Cardiac fibroblast (primary cell): Measurements from ENCODE around the gene UGT2B11.
"Not testable (repeated sequence)": the region's sequence is repeated elsewhere in the genome, so short reads cannot be mapped to it uniquely, and the experiment has no call there.

Experiments
- DNase-seq, 2 donors: peaks; one replicate each; pipeline versions ENCODE4 v3.0.0 to v3.0.0-alpha.2; 2010; ENCODE audit warnings: low read depth in 2 of 2
- H3K4me3 ChIP-seq, 2 donors: replicated peaks in 1 of 2; 1 replicate in 1 of 2; 2 replicates in 1 of 2; pipeline ENCODE4 v1.5.1; 2011; ENCODE audit warnings: low read depth in 2 of 2, low read length in 2 of 2, mild to moderate bottlenecking in 2 of 2, moderate library complexity in 1 of 2
- TF ChIP-seq, protein P1 (sequence below): IDR thresholded peaks from one replicate; pipeline ENCODE4 v1.5.1; 2011; ENCODE audit warnings: low read depth, mild to moderate bottlenecking, low read length, inconsistent platforms

Gene UGT2B11

GRCh38 chr4:69170233-69171134 lies 44.1 kb downstream of the UGT2B11 start:
- TF ChIP-seq, protein P1, sequence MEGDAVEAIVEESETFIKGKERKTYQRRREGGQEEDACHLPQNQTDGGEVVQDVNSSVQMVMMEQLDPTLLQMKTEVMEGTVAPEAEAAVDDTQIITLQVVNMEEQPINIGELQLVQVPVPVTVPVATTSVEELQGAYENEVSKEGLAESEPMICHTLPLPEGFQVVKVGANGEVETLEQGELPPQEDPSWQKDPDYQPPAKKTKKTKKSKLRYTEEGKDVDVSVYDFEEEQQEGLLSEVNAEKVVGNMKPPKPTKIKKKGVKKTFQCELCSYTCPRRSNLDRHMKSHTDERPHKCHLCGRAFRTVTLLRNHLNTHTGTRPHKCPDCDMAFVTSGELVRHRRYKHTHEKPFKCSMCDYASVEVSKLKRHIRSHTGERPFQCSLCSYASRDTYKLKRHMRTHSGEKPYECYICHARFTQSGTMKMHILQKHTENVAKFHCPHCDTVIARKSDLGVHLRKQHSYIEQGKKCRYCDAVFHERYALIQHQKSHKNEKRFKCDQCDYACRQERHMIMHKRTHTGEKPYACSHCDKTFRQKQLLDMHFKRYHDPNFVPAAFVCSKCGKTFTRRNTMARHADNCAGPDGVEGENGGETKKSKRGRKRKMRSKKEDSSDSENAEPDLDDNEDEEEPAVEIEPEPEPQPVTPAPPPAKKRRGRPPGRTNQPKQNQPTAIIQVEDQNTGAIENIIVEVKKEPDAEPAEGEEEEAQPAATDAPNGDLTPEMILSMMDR, result peak; percentile 39
- DNase-seq, result peak; percentile 52 to 67

DNA sequence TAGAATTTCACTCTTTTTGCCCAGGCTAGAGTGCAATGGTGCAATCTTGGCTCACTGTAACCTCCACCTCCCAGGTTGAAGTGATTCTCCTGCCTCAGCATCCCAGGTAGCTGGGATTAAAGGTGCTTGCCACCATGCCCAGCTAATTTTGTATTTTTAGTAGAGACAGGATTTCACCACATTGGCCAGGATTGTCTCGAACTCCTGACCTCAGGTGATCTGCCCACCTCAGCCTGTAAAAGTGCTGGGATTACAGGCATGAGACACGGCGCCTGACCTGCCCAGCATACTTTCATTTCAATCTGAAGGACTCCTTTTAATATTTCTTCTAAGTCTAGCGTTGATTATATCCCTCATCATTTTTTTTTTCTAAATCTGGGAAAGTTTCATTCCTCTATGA lies 45.4 kb downstream of the UGT2B11 start:
- H3K4me3 ChIP-seq, DNase-seq: not testable (repeated sequence)

More at GRCh38 chr4:69170233-69171134, 44.1 kb downstream of the UGT2B11 start:
- H3K4me3 ChIP-seq, result not testable (repeated sequence)

DNA sequence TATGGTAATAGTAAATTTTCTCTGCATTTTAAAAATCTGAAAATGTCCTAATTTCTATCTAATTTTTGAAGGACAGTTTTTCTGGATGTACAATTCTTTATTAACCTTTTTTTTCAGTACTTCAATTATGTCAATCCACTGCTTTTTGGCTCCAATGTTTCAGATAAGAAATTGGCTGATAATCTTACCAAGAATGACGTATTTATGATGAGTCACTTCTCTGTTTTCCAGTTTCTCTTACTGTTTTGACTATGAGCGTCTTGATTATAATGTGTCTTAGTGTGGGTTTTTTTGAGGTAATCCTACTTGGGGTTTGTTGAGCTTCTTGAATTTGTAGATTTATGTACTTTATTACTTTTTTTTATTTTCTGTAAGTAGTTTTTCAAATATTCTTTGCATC lies 47.2 kb downstream of the UGT2B11 start:
- H3K4me3 ChIP-seq, result no peak overlapping the region
- TF ChIP-seq, protein P1, result no peak
- DNase-seq, result peak; percentile 10 to 33

DNA sequence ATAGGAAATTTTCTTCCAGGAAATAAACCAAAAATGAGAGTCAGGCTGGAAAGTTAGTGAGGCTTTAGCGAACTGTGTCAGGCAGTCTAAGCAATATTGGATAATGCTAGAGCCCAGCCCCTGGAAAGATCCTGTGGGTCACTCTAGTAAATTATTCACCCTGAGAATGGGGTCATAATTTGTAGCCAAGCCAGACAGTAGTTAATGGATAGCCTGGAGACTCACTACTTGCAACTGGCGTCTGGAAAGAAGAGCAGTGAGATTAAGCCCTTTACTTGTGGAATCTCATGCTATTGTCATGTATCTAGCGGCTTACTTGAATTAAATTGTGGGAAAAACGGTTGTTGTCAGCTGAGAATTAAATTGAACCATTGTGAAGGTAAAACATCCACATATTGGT lies 48.2 kb downstream of the UGT2B11 start:
- H3K4me3 ChIP-seq, DNase-seq: not testable (repeated sequence)

DNA sequence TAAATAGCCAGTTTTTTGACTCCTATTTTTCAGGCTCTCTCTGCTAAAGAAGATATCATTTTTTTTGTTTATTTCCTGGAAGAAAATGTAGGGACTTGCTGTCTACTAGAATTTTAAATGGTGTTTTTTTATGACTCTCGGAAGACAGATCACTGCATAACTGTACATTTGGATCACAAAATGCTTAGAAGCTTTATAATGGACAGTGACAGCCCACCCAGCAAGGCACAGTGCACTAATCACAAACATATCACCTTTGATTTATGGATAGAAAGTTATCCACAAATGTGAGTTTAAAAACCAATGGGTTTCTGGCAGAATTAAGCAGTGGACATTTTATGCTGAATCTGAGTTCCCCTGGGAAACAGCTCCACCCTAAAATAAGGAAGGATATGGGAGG lies 48.8 kb downstream of the UGT2B11 start:
- DNase-seq, result not testable (repeated sequence)

DNA sequence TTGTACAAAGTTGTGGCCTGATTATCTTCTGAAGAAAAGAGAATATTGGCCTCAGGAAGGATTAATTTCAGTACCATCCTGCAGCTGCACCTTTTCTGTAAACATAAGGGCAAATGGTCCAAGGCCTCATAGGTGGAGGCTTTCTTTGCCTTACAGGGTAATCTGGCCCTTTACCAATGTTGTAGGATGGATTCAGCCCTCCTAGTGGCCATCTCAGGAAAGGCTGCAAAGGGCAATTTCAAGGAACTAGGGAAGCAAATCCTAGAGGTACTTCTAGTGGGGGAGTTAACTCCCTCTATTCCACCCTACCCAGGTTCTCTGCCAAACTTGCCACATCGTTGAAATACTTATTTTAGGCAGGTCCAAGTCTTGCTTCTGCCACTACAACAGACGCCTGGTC lies 57.6 kb downstream of the UGT2B11 start:
- peak; percentile 11 to 22 for DNase-seq
- TF ChIP-seq, protein P1, result peak; percentile 56
- no peak overlapping the region for H3K4me3 ChIP-seq

More for the DNA sequence above, 48.8 kb downstream of the UGT2B11 start:
- not testable (repeated sequence) for H3K4me3 ChIP-seq

DNA sequence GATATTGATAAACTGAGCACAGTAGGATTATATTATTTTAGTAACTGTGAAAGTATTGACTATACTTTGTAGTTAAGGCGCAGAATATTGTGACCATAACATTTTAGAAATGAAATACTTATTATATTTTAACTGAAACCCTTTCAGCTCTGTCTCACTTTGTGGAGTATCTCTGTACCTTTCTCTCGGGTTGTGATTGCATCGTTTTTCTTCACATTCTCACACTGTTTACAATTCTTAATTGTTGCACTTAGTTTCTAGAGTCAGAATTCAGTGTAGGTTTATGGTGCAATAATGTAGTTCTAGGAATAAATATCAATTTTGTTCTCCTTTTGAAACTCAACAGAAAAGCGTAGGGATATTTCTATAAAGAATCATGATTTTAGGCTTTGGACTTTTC lies 60.5 kb downstream of the UGT2B11 start:
- no peak for DNase-seq
- no peak overlapping the region for H3K4me3 ChIP-seq
- TF ChIP-seq, protein P1, result no peak
